ENCODE measurements around the gene FOXJ3.

FOXJ3 gene

GRCh38 chr1:42323551-42323950, 11.5 kb downstream of the FOXJ3 start:
- no peaks in the 10 kb centered on the region for H3K9me3 ChIP-seq (ENCODE audit: control insufficient read depth in 5 of 5, low read length in 5 of 5)
- H3K9ac ChIP-seq (ENCODE audit: low read length in 5 of 5), result no peak overlapping the region
- no peaks in the 10 kb centered on the region for H3K27me3 ChIP-seq (ENCODE audit: control insufficient read depth in 5 of 5, insufficient read depth in 4 of 5, low read length in 5 of 5)
- H3K27ac ChIP-seq (ENCODE audit: low read depth, low read length), result no peak overlapping the region
- no peak overlapping the region for H3K4me3 ChIP-seq (ENCODE audit: low read depth in 1 of 5, low read length in 5 of 5)
- peaks cover 0 to 54% (median 49%) of the 10 kb centered on the region in 5 donors for H3K4me1 ChIP-seq (ENCODE audit: control insufficient read depth in 5 of 5, insufficient read depth in 5 of 5, low read length in 5 of 5)
- H3K36me3 ChIP-seq (ENCODE audit: control insufficient read depth in 5 of 5, insufficient read depth in 5 of 5, low read length in 5 of 5), result no peaks in the 10 kb centered on the region

GRCh38 chr1:42322577-42322976, 12.5 kb downstream of the FOXJ3 start:
- Histone ChIP-seq H3K9ac (ENCODE audit: low read length in 5 of 5) (no peak overlapping the region), H3K27ac (ENCODE audit: low read depth, low read length) (no peak overlapping the region), H3K4me1 (ENCODE audit: control insufficient read depth in 5 of 5, insufficient read depth in 5 of 5, low read length in 5 of 5) (peaks cover 0 to 52% (median 47%) of the 10 kb centered on the region in 5 donors), H3K36me3 (ENCODE audit: control insufficient read depth in 5 of 5, insufficient read depth in 5 of 5, low read length in 5 of 5) (no peaks in the 10 kb centered on the region), H3K9me3 (ENCODE audit: control insufficient read depth in 5 of 5, low read length in 5 of 5) (no peaks in the 10 kb centered on the region), H3K4me3 (ENCODE audit: low read depth in 1 of 5, low read length in 5 of 5) (no peak overlapping the region), H3K27me3 (ENCODE audit: control insufficient read depth in 5 of 5, insufficient read depth in 4 of 5, low read length in 5 of 5) (no peaks in the 10 kb centered on the region)

GRCh38 chr1:42321731-42322130, 13.3 kb downstream of the FOXJ3 start:
- Histone ChIP-seq H3K36me3 (ENCODE audit: control insufficient read depth in 5 of 5, insufficient read depth in 5 of 5, low read length in 5 of 5) (no peaks in the 10 kb centered on the region), H3K27me3 (ENCODE audit: control insufficient read depth in 5 of 5, insufficient read depth in 4 of 5, low read length in 5 of 5) (no peaks in the 10 kb centered on the region), H3K4me3 (ENCODE audit: low read depth in 1 of 5, low read length in 5 of 5) (no peak overlapping the region), H3K27ac (ENCODE audit: low read depth, low read length) (no peak overlapping the region), H3K9me3 (ENCODE audit: control insufficient read depth in 5 of 5, low read length in 5 of 5) (no peaks in the 10 kb centered on the region), H3K9ac (ENCODE audit: low read length in 5 of 5) (no peak overlapping the region), H3K4me1 (ENCODE audit: control insufficient read depth in 5 of 5, insufficient read depth in 5 of 5, low read length in 5 of 5) (peaks cover 0 to 47% (median 39%) of the 10 kb centered on the region in 5 donors)

GRCh38 chr1:42320708-42321107, 14.3 kb downstream of the FOXJ3 start:
- Histone ChIP-seq H3K9me3 (ENCODE audit: control insufficient read depth in 5 of 5, low read length in 5 of 5) (no peaks in the 10 kb centered on the region), H3K4me1 (ENCODE audit: control insufficient read depth in 5 of 5, insufficient read depth in 5 of 5, low read length in 5 of 5) (peaks cover 0 to 50% (median 43%) of the 10 kb centered on the region in 5 donors), H3K27me3 (ENCODE audit: control insufficient read depth in 5 of 5, insufficient read depth in 4 of 5, low read length in 5 of 5) (no peaks in the 10 kb centered on the region), H3K36me3 (ENCODE audit: control insufficient read depth in 5 of 5, insufficient read depth in 5 of 5, low read length in 5 of 5) (no peaks in the 10 kb centered on the region), H3K27ac (ENCODE audit: low read depth, low read length) (peak overlapping the region; percentile 8), H3K9ac (ENCODE audit: low read length in 5 of 5) (no peak overlapping the region), H3K4me3 (ENCODE audit: low read depth in 1 of 5, low read length in 5 of 5) (no peak overlapping the region)

GRCh38 chr1:42319871-42320484, 15.1 kb downstream of the FOXJ3 start:
- H3K27ac ChIP-seq (ENCODE audit: low read depth, low read length), result peak overlapping the region; percentile 26
- no peaks in the 10 kb centered on the region for H3K36me3 ChIP-seq (ENCODE audit: control insufficient read depth in 5 of 5, insufficient read depth in 5 of 5, low read length in 5 of 5)
- no peaks in the 10 kb centered on the region for H3K9me3 ChIP-seq (ENCODE audit: control insufficient read depth in 5 of 5, low read length in 5 of 5)
- peak overlapping the region in 1 of 5 donors; percentile 3 for H3K4me3 ChIP-seq (ENCODE audit: low read depth in 1 of 5, low read length in 5 of 5)
- no peaks in the 10 kb centered on the region for H3K27me3 ChIP-seq (ENCODE audit: control insufficient read depth in 5 of 5, insufficient read depth in 4 of 5, low read length in 5 of 5)
- peak overlapping the region in 2 of 5 donors; percentile 47 to 51 for H3K9ac ChIP-seq (ENCODE audit: low read length in 5 of 5)
- peaks cover 0 to 57% (median 50%) of the 10 kb centered on the region in 5 donors for H3K4me1 ChIP-seq (ENCODE audit: control insufficient read depth in 5 of 5, insufficient read depth in 5 of 5, low read length in 5 of 5)

GRCh38 chr1:42319128-42319851, 15.7 kb downstream of the FOXJ3 start:
- no peaks in the 10 kb centered on the region for H3K27me3 ChIP-seq (ENCODE audit: control insufficient read depth in 5 of 5, insufficient read depth in 4 of 5, low read length in 5 of 5)
- H3K9ac ChIP-seq (ENCODE audit: low read length in 5 of 5), result peak overlapping the region in 2 of 5 donors; percentile 24 to 47
- H3K36me3 ChIP-seq (ENCODE audit: control insufficient read depth in 5 of 5, insufficient read depth in 5 of 5, low read length in 5 of 5), result no peaks in the 10 kb centered on the region
- peak overlapping the region; percentile 2 for H3K27ac ChIP-seq (ENCODE audit: low read depth, low read length)
- H3K4me3 ChIP-seq (ENCODE audit: low read depth in 1 of 5, low read length in 5 of 5), result no peak overlapping the region
- H3K9me3 ChIP-seq (ENCODE audit: control insufficient read depth in 5 of 5, low read length in 5 of 5), result no peaks in the 10 kb centered on the region
- peaks cover 0 to 64% (median 53%) of the 10 kb centered on the region in 5 donors for H3K4me1 ChIP-seq (ENCODE audit: control insufficient read depth in 5 of 5, insufficient read depth in 5 of 5, low read length in 5 of 5)

- Histone ChIP-seq H3K27ac (ENCODE audit: low read depth, low read length) (no peak overlapping the region), H3K4me3 (ENCODE audit: low read depth in 1 of 5, low read length in 5 of 5) (no peak overlapping the region), H3K9me3 (ENCODE audit: control insufficient read depth in 5 of 5, low read length in 5 of 5) (no peaks in the 10 kb centered on the region), H3K27me3 (ENCODE audit: control insufficient read depth in 5 of 5, insufficient read depth in 4 of 5, low read length in 5 of 5) (no peaks in the 10 kb centered on the region), H3K4me1 (ENCODE audit: control insufficient read depth in 5 of 5, insufficient read depth in 5 of 5, low read length in 5 of 5) (peaks cover 0 to 67% (median 55%) of the 10 kb centered on the region in 5 donors), H3K9ac (ENCODE audit: low read length in 5 of 5) (peak overlapping the region in 1 of 5 donors; percentile 24), H3K36me3 (ENCODE audit: control insufficient read depth in 5 of 5, insufficient read depth in 5 of 5, low read length in 5 of 5) (no peaks in the 10 kb centered on the region)
These were observed 16.4 kb downstream of the FOXJ3 start for GRCh38 chr1:42318601-42319000.

- no peaks in the 10 kb centered on the region for H3K36me3 ChIP-seq (ENCODE audit: control insufficient read depth in 5 of 5, insufficient read depth in 5 of 5, low read length in 5 of 5)
- H3K4me1 ChIP-seq (ENCODE audit: control insufficient read depth in 5 of 5, insufficient read depth in 5 of 5, low read length in 5 of 5), result peaks cover 0 to 62% (median 55%) of the 10 kb centered on the region in 5 donors
- no peak overlapping the region for H3K9ac ChIP-seq (ENCODE audit: low read length in 5 of 5)
- no peak overlapping the region for H3K27ac ChIP-seq (ENCODE audit: low read depth, low read length)
- H3K27me3 ChIP-seq (ENCODE audit: control insufficient read depth in 5 of 5, insufficient read depth in 4 of 5, low read length in 5 of 5), result no peaks in the 10 kb centered on the region
- H3K4me3 ChIP-seq (ENCODE audit: low read depth in 1 of 5, low read length in 5 of 5), result no peak overlapping the region
- no peaks in the 10 kb centered on the region for H3K9me3 ChIP-seq (ENCODE audit: control insufficient read depth in 5 of 5, low read length in 5 of 5)
These were observed 17.7 kb downstream of the FOXJ3 start for GRCh38 chr1:42317308-42317707.

- Histone ChIP-seq H3K9ac (ENCODE audit: low read length in 5 of 5) (no peak overlapping the region), H3K27ac (ENCODE audit: low read depth, low read length) (no peak overlapping the region), H3K4me1 (ENCODE audit: control insufficient read depth in 5 of 5, insufficient read depth in 5 of 5, low read length in 5 of 5) (peaks cover 0 to 62% (median 56%) of the 10 kb centered on the region in 5 donors), H3K36me3 (ENCODE audit: control insufficient read depth in 5 of 5, insufficient read depth in 5 of 5, low read length in 5 of 5) (no peaks in the 10 kb centered on the region), H3K9me3 (ENCODE audit: control insufficient read depth in 5 of 5, low read length in 5 of 5) (no peaks in the 10 kb centered on the region), H3K27me3 (ENCODE audit: control insufficient read depth in 5 of 5, insufficient read depth in 4 of 5, low read length in 5 of 5) (no peaks in the 10 kb centered on the region), H3K4me3 (ENCODE audit: low read depth in 1 of 5, low read length in 5 of 5) (no peak overlapping the region)
These were observed 18.7 kb downstream of the FOXJ3 start for GRCh38 chr1:42316292-42316691.

GRCh38 chr1:42315500-42315899, 19.5 kb downstream of the FOXJ3 start:
- H3K27ac ChIP-seq (ENCODE audit: low read depth, low read length), result peak overlapping the region; percentile 39
- H3K9ac ChIP-seq (ENCODE audit: low read length in 5 of 5), result no peak overlapping the region
- H3K36me3 ChIP-seq (ENCODE audit: control insufficient read depth in 5 of 5, insufficient read depth in 5 of 5, low read length in 5 of 5), result no peaks in the 10 kb centered on the region
- peaks cover 0 to 62% (median 53%) of the 10 kb centered on the region in 5 donors for H3K4me1 ChIP-seq (ENCODE audit: control insufficient read depth in 5 of 5, insufficient read depth in 5 of 5, low read length in 5 of 5)
- no peaks in the 10 kb centered on the region for H3K9me3 ChIP-seq (ENCODE audit: control insufficient read depth in 5 of 5, low read length in 5 of 5)
- H3K27me3 ChIP-seq (ENCODE audit: control insufficient read depth in 5 of 5, insufficient read depth in 4 of 5, low read length in 5 of 5), result no peaks in the 10 kb centered on the region
- no peak overlapping the region for H3K4me3 ChIP-seq (ENCODE audit: low read depth in 1 of 5, low read length in 5 of 5)

Data from subcutaneous abdominal adipose tissue (tissue), 5 donors.